Measurements from ENCODE around the gene CD1B. TPM values are rescaled to one million over a fixed set of nuclear protein-coding genes. Genes with fewer than 3 reads are reported as not detected.
A peak's percentile ranks its signal among the peaks of the same experiment; 100 is the strongest.
"Not testable (repeated sequence)": the region's sequence is repeated elsewhere in the genome, so short reads cannot be mapped to it uniquely, and the experiment has no call there.

CD1B gene
- total RNA-seq, 1 experiment from 2014 or later, result not detected

- DNase-seq (ENCODE audit: low read depth), result no peak
These were observed 2.0 kb downstream of the CD1B start for GRCh38 chr1:158329300-158329699.

GRCh38 chr1:158328426-158328825, 2.9 kb downstream of the CD1B start:
- DNase-seq (ENCODE audit: low read depth), result no peak

DNA sequence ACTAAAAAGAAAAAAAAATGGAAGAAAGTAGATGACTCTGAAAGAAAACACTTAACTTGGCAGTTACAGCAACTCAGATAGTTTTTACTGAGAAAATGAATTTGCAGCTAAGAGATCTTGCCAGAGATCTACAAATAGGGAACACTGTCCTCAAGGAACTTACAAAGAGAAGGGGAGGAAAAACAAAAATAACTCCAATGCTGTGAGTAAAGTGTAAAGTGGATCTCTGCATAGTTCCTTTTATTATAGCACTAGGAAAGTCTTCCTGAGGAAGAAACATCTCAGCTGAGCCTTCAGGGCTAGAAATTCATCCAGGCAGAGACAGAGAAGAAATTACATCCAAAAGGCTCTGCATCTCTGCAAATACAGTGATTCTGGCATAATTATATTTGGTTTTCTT, 3.9 kb downstream of the CD1B start:
- no peak for DNase-seq (ENCODE audit: low read depth)

GRCh38 chr1:158324395-158324794, 6.9 kb downstream of the CD1B start:
- no peak for DNase-seq (ENCODE audit: low read depth)

GRCh38 chr1:158323866-158324265, 7.5 kb downstream of the CD1B start:
- DNase-seq (ENCODE audit: low read depth), result no peak

DNA sequence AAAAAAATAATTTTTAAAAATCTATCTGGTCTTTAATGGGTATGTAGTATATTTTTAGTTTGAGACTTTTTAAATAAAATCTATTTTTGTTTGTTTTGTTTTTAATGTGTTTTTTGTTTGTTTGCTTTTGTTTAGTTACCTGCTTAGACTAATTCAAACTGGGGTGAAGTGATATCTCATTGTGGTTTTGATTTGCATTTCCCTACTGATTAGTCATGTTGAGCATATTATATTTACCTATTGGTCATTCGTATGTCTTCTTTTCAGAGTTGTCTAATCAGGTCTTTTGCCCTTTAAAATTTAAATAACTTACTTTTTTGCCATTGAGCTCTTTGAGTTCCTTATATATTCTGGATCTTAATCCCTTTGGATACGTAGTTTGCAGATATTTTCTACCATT, 20.3 kb downstream of the CD1B start:
- no peak for DNase-seq (ENCODE audit: low read depth)

GRCh38 chr1:158310623-158311022, 20.7 kb downstream of the CD1B start:
- DNase-seq (ENCODE audit: low read depth), result no peak

DNA sequence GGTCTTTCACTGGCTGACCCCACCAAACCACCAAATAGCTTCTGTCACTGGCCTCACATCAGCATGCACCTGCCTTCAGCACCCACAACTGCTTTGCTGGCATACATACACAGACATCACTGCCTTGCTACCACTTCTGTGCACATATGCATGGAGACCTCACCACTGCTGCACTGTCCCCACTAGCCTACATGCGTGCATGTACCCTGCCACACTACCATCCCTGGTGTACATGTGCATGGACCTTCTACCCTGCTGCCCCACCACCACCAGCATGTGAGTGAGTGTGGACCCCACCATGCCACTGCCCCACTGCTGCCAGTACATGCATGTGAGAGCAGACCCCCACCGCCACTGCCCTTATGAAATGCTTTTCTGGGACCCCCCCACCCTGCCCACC, 35.5 kb downstream of the CD1B start:
- no peak for DNase-seq (ENCODE audit: low read depth)

DNA sequence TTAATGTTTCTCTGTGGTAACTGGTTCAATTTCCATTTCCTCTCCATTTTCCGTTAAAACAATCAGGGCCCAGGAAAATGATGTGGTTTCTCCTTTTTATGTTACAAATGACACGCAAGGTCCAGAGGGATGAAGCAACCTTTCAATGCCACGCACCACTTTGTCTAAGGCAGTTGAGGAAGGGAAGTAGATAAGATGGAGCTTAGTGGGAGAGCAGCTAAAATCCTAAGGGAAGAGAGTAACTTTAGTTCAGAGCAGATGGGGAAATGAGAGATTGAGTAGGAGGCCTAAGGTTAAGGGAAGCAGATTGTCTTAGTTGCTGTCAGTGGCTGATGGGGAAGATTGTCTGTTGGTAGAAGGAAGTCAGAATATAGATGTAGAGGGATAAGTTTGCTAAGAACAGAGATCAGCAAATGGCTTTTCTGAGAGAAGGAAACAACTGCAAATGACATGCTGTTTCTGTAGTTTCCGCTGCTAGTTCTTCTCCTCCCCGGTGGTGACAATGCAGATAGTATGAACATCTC, 40.9 kb downstream of the CD1B start:
- DNase-seq (ENCODE audit: low read depth), result no peak

GRCh38 chr1:158289811-158290210, 41.5 kb downstream of the CD1B start, which contains the start of gene CD1C:
Gene CD1C (plus strand): TSS chr1:158289923. CDS start chr1:158290065, 142 bp downstream.
- no peak for DNase-seq (ENCODE audit: low read depth)

DNA sequence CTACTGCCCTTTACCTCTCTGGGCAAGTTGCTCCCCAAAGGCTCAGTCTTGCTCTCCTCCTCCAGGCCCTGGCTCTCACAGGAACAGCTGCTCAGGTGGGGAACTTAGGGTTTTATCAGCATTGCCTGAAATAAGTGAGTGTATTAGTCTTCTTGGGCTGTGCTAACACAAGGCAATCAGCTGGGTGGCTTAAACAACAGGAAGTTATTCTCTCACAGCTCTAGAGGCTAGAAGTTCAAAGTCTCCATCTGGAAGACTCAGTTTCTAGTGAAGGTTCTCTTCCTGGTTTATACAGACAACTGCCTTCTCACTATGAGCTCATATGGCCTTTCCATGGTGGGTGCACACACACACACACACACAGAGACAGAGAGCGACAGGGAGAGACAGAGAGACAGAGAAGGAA, 44.4 kb downstream of the CD1B start:
- no peak for DNase-seq (ENCODE audit: low read depth)

GRCh38 chr1:158286487-158286886, 44.8 kb downstream of the CD1B start:
- DNase-seq (ENCODE audit: low read depth), result no peak

GRCh38 chr1:158285756-158286241, 45.5 kb downstream of the CD1B start:
- DNase-seq (ENCODE audit: low read depth), result peak; percentile 32

DNA sequence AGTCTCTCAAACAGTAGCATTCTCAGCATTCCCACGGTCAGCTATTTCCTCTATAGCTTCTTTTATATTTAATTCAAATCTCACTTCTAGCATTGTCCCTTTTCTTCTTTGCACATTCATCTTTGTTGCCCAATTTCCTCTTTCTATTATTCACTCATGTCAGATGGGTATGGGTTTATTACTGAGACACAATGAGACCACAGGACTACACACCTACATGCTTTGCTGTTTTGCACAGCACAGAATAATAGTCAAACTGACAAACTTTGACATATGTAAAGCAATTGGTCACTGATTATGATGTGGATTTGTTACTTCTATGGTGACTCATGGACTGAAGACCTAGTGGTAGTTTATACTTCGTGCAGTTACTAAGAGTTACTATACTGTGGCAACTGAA, 47.4 kb downstream of the CD1B start:
- no peak for DNase-seq (ENCODE audit: low read depth)

DNA sequence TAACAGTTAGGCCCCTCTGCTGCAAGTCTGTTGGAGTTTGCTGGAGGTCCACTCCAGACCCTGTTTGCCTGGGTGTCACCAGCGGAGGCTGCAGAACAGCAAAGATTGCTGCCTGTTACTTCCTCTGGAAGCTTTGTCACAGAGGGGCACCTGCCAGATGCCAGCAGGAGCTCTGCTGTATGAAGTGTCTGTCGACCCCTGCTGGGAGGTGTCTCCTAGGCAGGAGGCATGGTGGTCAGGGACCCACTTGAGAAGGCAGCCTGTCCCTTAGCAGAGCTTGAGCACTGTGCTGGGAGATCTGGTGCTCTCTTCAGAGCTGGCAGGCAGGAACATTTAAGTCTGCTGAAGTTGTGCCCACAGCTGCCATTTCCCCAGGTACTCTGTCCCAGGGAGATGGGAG, 48.9 kb downstream of the CD1B start:
- DNase-seq (ENCODE audit: low read depth), result not testable (repeated sequence)

Other genes starting within 250 kb of the CD1B start
- 0.36 and 1.3 TPM in 2 replicates for gene CD1D, start 150.6 kb downstream of the CD1B start, total RNA-seq (2014; rRNA removed; shearing (Covaris generic))
- gene CD1A, start 77.1 kb downstream of the CD1B start, total RNA-seq (2014; rRNA removed; shearing (Covaris generic)), result not detected in 2 replicates
- not detected in 2 replicates for gene CD1C, start 41.6 kb downstream of the CD1B start, total RNA-seq (2014; rRNA removed; shearing (Covaris generic))
- gene CD1E, start 22.4 kb upstream of the CD1B start, total RNA-seq (2014; rRNA removed; shearing (Covaris generic)), result not detected in 2 replicates
- gene OR10T2, start 67.9 kb upstream of the CD1B start, total RNA-seq (2014; rRNA removed; shearing (Covaris generic)), result not detected in 2 replicates
- not detected in 2 replicates for gene OR10K2, start 94.7 kb upstream of the CD1B start, total RNA-seq (2014; rRNA removed; shearing (Covaris generic))
- gene OR10K1, start 130.3 kb upstream of the CD1B start, total RNA-seq (2014; rRNA removed; shearing (Covaris generic)), result not detected in 2 replicates
- gene OR10R2, start 140.7 kb upstream of the CD1B start, total RNA-seq (2014; rRNA removed; shearing (Covaris generic)), result not detected in 2 replicates
- gene OR6Y1, start 222.9 kb upstream of the CD1B start, total RNA-seq (2014; rRNA removed; shearing (Covaris generic)), result not detected in 2 replicates
- gene OR6P1, start 239.0 kb upstream of the CD1B start, total RNA-seq (2014; rRNA removed; shearing (Covaris generic)), result not detected in 2 replicates
- not detected in 2 replicates for gene OR10X1, start 248.4 kb upstream of the CD1B start, total RNA-seq (2014; rRNA removed; shearing (Covaris generic))

Data from RPMI7951 (cell line).